Fibroblast of skin of abdomen (primary cell): Measurements from ENCODE around the gene MYH7.
"Not testable (repeated sequence)": the region's sequence is repeated elsewhere in the genome, so short reads cannot be mapped to it uniquely, and the experiment has no call there.

ENCODE experiments used
- DNase-seq: peaks from one replicate; pipeline ENCODE4 v3.0.0-alpha.2; 2013

Gene MYH7

GRCh38 chr14:23430016-23430722, 5.3 kb downstream of the MYH7 start:
- DNase-seq: no peak

- no peak for DNase-seq
Observed at GRCh38 chr14:23428686-23429495, 6.6 kb downstream of the MYH7 start.

GRCh38 chr14:23425798-23426197, 9.7 kb downstream of the MYH7 start:
- not testable (repeated sequence) for DNase-seq

- no peak for DNase-seq
Observed at GRCh38 chr14:23425169-23425568, 10.3 kb downstream of the MYH7 start.

GRCh38 chr14:23423657-23424056, 11.8 kb downstream of the MYH7 start:
- no peak for DNase-seq

- no peak for DNase-seq
Observed at GRCh38 chr14:23421594-23421993, 13.9 kb downstream of the MYH7 start.

- DNase-seq: not testable (repeated sequence)
Observed at GRCh38 chr14:23419646-23420045, 15.8 kb downstream of the MYH7 start.

- no peak for DNase-seq
Observed at GRCh38 chr14:23418021-23418420, 17.4 kb downstream of the MYH7 start.

GRCh38 chr14:23417269-23417668, 18.2 kb downstream of the MYH7 start:
- DNase-seq: not testable (repeated sequence)

- DNase-seq: no peak
Observed at GRCh38 chr14:23416801-23417200, 18.7 kb downstream of the MYH7 start.

- DNase-seq: no peak
Observed at GRCh38 chr14:23415821-23416778, 19.4 kb downstream of the MYH7 start.

- no peak for DNase-seq
Observed at GRCh38 chr14:23414906-23415820, 20.3 kb downstream of the MYH7 start.

- no peak for DNase-seq
Observed at GRCh38 chr14:23414254-23414653, 21.2 kb downstream of the MYH7 start.

- DNase-seq: no peak
Observed at GRCh38 chr14:23413681-23414080, 21.8 kb downstream of the MYH7 start.

- no peak for DNase-seq
Observed at GRCh38 chr14:23411563-23412525, 23.6 kb downstream of the MYH7 start.

- no peak for DNase-seq
Observed at GRCh38 chr14:23409966-23410635, 25.4 kb downstream of the MYH7 start.

- DNase-seq: no peak
Observed at GRCh38 chr14:23409475-23409874, 26.0 kb downstream of the MYH7 start.

- no peak for DNase-seq
Observed at GRCh38 chr14:23408307-23408630, 27.2 kb downstream of the MYH7 start.

GRCh38 chr14:23407516-23408306, 27.7 kb downstream of the MYH7 start, which contains the start of gene MYH6:
TSS of gene MYH6 (minus strand) at chr14:23408273. CDS start at chr14:23407223, 1,050 bp downstream.
- DNase-seq: no peak
